CD4-positive, alpha-beta T cell treated with Interleukin-17A for 4 hours (primary cell): ENCODE measurements around the gene PLXNB2.
A peak's percentile ranks its signal among the peaks of the same experiment; 100 is the strongest.
"Not testable (repeated sequence)": the region's sequence is repeated elsewhere in the genome, so short reads cannot be mapped to it uniquely, and the experiment has no call there.

Experiments used
- DNase-seq: peaks from one replicate; pipeline ENCODE4 v3.0.0-alpha.2; 2020; ENCODE audit warnings: mixed read lengths

The PLXNB2 gene

DNA sequence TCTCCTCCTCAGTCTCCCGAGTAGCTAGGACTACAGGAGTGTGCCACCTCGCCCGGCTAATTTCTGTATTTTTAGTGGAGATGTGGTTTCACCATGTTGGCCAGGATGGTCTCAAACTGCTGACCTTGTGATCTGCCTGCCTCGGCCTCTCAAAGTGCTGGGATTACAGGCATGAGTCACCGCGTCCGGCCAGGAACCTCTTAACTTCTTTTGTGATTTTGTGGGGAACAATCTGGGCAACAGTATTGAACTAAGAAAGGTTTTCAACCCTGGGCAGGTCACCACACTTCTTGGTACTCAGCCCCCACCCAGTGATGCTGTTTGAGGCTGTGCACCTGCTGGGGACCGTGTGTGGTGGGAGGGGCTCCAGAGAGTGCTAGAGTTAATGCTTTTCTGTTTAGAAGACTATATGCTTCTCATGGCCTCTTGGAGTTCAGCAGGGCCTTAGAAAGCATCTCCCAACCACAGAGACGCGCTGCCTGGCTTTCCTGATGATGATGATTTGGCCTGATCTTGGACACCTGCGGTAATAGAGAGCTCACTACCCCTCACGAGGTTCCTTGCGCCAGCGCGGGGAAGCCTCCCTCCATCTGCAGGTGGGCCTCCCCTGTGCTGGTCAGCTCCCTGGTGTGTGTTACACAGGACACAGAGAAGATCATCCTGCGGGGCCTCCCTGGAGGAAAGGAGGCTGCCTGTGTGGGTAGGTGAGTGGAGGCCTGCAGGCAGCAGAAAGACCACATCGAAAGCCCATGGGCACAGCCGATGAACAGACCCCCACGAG, 18.2 kb upstream of the PLXNB2 start:
- DNase-seq: no peak

DNA sequence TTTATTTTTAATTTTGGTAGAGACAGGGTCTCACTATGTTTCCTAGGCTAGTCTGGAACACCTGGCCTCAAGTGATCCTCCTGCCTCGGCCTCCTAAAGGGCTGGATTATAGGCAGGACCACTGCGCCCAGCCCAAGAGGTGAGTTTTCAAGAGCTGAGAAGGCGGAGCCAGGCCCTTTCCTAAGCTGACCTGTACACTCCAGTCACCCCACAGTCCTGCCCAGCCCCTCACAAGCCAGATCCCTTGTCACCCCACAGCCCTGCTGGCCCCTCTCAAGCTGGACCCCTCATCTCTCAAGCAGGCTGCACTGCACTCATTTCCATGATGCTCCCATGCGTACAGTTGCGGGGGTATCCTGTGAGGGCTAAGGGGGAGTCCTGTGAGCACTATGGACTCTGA, 16.5 kb upstream of the PLXNB2 start:
- DNase-seq: no peak

DNA sequence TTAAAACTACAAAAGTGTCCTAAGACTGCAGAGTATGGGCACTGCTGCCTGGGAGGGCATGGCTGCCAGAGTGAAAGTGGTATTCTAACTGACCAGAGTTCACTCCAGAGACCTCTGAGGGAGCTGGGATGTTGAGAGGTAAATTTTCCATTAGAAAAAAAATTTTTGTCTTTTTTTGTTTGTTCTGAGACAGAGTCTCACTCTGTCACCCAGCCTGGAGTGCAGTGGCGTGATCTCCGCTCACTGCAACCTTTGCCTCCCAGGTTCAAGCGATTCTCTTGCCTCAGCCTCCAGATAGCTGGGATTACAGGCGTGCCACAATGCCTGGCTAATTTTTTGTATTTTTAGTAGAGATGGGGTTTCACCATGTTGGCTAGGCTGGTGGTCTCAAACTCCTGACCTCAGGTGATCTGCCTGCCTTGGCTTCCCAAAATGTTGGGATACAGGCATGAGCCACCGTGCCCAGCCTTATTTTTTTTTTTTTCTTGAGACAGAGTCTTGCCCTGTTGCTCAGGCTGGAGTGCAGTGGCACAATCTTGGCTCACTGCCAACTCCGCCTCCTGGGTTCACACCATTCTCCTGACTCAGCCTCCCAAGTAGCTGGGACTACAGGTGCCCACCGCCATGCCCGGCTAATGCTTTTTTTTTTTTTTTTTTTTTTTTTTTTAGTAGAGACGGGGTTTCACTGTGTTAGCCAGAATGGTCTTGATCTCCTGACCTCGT, 15.1 kb upstream of the PLXNB2 start:
- DNase-seq: not testable (repeated sequence)

DNA sequence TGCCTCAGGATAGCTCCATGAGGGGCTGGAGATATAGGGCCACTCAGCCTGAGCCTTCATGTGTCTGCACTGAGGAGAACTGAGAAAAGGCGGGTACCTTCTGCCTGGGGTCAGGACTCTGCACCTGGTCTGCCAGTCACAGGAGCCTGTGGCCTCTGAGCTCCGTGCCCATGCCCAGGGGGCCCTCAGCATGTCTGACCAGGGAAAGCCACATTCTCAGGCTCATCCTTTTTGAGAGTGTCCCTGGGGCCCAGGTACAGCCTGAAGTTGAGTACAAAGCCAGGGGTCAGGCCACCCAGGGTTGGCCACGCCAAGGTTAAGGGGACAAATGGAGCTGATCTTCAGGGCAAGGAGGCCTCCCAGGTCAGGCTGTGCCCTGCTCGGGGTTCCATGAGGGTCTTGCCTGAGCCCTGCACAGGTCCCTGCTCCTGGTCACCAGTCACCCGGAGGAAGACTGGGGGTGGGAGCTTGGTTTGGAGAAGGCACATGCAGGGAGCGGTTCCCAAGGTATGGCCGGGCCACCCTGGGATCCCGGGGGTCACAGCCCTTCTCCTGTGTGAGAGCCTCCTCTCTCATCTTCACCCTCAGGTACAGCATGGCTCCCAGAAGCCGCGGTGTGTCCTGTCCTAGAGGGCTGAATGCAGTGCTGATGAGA, 13.4 kb upstream of the PLXNB2 start:
- no peak for DNase-seq

DNA sequence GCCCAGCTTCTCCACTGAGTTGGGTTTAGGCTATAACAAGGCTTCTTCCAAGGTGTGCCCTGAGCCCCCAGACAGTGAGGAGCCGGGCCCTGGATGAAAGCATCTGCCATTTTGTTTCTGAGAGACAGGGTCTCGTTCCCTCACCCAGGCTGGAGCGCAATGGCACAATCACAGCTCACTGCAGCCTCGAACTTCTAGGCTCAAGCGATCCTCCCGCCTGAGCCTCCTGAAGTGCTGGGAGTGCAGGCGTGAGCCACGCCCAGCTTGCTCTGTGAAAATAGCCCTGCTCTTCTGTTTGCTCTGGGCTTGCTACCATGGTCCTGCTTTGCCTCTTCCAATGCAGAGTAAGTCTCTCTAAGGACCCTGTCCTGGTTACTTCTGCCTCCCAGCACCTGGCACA, 12.7 kb upstream of the PLXNB2 start:
- DNase-seq: no peak

DNA sequence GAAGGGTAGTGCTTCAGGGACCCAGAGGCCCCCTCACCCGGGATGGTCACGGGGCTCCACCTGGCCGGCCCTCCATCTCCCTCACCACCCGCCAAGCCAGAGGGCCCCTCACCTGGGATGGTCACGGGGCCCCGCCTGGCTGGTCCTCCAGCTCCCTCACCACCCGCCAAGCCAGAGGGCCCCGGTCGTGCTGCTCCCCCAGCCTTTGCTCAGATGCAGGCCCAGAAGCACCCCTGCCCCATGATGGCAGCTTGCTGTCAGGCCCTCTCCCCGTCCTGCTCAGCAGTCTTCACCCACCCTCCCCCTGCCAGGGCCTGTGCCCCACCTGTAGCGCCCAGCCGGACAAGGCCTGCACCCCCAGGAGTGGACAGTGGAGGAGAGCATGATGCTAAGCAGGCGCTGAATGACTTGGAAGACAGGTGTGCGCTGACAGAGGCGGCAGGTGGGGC, 12.1 kb upstream of the PLXNB2 start:
- DNase-seq: no peak

DNA sequence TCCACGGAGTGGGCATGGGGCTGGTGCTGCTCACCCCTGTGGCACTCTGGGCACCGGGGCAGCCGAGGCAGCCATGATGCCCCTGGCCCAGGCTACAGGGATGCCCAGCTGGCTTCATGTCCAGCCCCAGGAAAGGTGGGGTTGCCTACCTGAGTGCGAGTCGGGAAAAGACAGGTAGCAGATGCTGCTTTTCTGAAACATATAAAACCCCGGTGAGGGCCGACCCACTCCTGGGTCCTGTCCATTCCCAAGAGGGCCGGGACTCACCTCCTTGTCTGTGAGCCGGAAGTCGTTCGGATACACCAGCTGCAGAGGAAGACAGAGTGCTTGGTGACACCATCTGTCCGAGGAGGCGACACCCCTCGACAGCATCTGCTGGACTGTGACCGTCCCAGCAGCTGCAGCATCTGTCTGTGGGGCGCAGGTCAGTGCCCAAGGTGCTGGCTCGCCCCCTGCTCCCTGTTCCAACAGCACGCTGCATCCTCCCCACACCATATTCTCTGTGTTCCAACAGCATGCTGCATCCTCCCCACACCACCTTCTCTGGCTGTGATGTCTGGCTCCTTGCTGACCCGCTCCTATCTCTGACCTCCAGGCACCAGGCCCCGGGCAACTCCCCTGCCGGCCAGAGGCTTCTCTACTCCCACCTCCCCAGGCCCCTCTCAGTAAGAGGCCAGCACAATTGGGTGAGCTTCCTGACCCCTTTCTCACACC, 11.4 kb upstream of the PLXNB2 start:
- DNase-seq: no peak

DNA sequence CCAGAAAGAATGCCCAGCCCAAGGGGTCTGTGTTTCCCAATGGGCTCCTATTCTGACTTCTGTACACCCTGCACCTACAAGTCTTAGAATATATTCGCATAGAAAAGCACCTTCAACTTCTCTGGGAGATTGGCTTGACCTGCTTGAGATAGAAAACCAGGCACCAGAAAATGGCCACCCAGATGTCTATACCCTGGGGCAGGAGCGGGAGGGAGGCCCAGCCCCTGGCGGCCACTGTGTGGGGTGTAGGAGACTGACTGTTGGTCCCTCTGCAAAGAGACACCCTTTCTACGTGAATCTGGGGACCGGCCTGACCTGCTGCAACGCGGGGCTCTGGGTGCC, 10.9 kb upstream of the PLXNB2 start:
- DNase-seq: no peak

DNA sequence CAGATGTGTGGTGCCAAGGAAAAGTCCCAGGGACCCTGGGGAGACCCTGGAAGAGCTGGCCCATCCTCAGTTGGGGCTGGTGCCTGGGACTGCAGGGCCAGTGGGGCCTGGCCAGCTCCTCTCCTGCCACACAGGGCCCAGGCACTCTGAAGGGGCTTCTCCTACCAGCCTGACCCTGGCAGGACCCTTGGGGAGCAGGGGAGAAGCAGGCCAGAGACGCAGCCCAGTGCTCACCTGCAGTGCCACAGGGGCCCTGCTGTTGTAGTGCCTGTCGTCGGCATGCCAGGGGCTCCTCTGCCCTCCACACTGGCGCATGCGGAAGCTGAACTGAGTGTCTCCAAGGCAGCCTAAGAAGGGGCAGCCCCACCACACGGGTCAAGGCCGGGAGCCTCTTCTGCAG, 10.2 kb upstream of the PLXNB2 start:
- no peak for DNase-seq

DNA sequence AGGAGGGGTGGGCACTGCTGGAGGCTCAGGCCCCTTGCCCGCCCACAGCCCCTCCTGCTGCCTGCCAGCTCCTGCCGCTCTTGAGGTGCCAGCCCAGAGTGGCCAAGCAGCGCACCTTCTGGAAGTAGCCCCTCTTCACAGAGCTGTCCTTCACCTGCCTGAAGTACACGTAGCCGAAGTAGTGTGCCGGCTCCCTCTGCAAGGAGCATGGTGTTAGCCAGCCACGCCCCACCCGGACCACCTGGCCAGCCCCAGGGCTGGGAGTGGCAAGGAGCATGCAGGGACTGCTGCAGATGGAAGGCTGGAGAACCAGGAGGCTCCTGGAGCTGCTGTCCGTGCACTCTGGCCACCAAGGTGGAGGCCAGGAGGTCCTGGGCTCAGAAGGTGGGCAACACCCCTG, 9.7 kb upstream of the PLXNB2 start:
- DNase-seq: no peak

DNA sequence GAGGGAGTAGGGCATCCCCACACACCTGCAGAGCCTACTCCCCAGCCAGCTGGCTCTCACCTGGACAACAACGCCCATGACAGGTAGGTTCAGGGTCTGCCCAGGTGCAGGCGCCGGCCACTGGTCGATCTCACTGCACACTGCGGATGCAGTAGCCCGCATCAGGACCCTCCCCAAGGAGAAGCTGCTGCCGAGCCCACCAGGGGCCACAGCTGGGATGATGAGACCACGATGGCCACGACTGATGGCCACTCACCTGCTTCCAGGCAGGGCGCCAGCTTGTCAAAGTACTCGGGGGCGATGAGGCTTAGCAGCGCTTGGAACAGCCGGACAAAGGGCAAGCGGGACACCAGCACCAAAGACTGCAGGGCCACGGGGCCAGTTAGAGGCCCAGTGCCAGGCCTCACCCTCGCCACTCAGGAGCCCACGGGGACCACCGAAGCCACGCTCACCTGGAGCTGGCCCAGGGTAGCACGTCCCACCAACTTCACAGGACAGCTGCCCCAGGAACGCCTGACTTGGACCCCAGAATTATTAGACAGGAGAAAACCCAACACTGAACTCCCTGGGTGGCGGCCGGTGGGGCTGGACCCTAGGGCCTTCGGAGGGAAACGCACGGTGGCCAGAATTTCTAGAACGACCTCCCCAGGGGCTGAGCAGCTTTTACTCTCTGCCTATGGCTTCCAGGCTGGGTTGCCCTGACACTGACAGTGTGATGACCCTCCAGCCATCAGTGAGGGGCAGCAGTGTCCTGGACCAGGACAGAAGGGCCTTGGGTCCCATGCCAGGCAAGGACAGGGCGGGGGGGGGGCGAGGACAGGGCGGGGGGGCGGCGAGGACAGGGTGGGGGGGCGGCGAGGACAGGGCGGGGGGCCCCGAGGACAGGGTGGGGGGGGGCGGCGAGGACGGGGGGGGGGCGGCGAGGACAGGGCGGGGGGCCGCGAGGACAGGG, 8.9 kb upstream of the PLXNB2 start:
- DNase-seq: no peak

DNA sequence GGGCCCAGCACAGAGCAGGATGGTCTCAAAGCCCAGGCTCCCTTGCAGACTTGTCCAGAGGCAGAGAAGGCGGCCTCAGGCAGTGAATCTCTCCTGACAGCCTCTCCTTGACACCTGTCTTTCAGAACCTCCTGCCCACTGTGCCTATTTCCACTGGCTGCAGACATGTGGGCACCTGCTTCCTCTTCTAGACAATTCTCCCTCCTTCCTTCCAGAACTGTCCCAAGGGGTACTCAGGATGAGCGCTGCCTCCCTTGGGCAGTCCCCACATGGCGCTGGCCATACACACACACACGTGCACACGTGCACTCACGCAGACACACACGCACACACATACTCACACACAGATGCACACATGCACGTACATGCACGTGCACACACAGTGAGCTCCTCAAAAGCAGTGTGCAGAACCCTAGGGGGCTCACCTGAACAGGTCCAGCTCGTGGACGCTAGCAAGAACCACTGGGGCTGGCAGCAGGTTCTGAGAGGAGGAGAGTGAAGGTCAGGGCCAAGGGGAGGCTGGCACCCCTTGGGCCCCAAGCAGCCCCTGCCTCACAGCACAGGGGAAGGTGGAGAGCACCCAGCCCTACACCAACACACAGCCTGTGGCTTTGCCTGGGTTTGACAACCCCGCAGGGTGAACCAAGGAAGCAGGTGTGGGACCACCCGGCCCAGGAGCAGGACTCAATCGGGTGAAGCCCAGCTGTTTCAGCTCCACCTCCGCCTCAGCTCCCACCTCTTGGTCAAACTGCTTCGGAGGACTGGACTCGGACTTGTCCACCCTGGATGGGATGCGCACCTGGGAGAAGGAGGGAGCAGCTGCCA, 8.1 kb upstream of the PLXNB2 start:
- no peak for DNase-seq

DNA sequence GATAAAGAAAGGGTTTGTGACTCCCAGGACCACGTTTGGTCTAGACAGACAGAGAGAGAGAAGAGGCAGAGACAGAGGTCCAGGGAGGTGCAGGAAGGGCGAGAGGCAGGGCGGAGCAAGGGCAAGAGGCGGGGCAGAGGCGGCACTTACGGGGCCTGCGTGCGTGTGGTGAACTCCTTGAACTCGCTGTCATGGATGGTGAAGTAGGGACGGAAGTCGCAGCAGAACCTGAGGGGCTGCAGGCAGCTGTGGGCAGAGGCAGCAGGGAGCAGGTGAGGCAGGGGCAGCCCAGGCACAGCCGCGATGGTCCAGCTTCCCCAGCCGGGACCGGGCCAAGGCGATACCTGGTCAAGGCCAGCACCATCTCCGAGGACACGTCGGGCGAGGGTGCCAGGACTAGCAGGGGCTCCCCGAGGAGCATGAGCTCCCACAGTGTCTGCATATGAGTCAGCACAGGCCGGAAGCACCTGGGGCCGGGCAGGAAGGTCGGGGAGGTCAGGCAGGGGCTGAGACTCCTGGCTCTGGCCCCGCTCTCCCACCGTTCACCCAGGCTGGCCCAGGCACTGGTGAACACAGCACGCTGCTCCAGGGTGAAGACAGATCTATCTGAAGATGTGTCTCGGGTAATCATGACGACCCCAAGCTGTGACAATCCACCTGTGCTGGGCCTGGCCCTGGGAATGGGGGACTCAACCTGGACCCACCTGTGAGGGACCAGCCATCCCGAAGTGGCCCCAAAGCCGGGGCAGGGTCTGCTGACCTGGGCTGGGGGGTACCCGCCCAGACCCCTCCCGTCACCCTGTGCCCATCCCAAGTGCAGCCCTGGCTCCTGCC, 7.2 kb upstream of the PLXNB2 start:
- DNase-seq: peak; percentile 86

DNA sequence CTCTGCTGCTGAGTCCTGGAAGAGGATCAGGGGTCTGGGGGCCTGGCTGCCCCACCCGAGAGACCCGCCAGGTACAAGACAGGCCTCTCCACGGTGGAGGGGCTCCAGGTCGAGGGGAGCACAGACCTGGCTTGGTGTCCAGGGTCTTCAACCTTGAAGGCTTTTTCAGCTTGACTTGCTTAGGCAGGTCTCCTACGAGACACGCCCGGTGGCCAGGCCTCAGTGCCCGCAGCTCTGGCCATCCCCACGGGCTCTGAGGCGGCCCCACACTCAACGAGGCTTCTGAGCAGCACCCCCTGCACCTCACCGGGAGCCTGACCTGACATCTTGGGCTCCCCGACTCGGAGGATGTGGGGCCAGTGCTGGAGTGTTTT, 6.6 kb upstream of the PLXNB2 start:
- DNase-seq: no peak

DNA sequence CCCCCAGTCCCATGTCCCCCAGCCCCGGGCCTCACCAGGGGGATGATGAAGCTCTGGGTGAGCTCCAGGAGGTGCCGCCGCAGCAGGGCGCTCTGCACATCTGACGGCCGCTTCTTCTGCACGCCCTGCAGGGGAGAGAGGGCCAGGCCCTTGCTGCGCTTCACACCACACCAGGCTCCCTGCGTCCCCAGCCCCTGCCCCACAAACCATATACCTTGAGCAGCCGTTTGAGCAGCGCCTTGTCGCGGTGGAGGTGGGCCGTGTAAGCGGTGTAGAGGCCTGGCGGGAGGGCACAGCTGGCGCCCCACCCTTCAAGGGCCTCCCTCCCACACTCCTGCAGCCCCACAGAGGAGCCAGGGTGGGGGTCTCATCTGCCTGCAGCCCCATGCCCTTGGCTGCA, 6.2 kb upstream of the PLXNB2 start:
- no peak for DNase-seq

DNA sequence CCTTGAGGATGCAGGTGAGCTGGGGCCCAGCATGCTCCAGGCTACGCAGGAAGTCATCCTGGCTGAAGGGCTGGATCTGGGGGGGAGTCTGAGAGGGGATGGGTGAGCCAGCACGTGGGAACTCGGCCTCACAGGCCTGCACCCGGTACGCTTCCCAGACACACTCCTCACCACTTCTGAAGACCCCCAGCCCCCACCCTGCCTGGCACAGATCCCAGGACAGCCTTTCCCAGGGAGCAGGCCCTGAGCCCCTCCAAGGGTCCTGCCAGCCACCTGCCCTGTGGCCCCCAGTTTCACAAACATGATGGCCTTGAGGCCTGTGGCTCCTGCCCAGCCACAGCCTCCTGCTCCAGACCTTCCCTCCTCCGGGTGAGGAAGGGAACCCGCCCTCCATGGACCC, 5.6 kb upstream of the PLXNB2 start:
- no peak for DNase-seq

DNA sequence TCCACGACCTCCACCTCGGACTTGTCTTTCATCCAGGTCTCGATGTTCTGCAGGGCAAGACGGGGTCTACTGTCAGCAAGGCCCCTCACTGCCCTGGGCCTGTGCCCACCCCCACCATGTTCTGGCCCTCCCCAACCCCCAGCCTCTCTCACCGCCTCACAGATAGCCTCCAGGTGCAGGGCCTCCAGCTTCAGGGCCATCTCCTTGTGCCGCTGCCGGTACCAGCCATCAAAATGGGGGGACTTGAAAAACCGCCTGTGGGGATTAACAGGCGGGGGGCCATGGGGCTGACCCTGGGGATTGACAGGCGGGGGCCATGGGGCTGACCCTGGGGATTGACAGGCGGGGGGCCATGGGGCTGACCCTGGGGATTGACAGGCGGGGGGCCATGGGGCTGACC, 4.9 kb upstream of the PLXNB2 start:
- DNase-seq: no peak

DNA sequence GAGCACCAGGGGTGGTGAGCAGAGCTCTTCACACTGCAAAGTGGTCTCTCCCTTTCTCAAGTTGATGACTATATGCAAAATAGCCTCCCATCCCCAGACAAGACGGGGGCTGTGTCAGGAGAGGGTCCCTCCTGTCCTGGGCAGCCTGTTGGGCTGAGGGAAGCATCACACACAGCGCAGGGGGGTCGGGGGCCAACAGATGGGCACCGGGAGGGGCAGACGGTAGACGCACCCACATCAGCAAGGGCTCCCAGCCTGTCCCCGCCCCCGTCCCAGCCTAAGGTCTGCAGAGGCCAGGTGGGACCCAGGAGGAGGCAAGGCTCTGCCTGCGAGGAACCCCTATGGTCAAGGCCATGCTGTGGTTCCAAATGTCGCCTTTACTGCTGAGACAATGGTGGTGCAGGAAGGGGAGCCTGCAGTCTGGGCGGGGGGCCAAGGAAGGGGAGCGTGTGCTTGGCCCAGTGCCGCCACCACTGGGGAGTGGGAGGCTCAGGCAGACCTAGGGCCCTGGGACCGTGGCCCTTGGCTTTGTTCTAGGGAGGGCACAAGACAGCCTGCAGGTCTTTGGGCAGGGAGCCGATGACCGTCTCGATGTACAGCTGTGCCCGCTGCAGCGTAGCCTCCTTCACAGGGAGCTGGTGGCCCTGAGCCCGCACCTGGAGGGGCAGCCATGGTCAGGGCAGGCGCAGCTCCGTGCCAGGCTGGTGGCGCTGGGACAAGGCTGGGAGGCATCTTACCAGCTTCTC, 4.3 kb upstream of the PLXNB2 start:
- no peak for DNase-seq

DNA sequence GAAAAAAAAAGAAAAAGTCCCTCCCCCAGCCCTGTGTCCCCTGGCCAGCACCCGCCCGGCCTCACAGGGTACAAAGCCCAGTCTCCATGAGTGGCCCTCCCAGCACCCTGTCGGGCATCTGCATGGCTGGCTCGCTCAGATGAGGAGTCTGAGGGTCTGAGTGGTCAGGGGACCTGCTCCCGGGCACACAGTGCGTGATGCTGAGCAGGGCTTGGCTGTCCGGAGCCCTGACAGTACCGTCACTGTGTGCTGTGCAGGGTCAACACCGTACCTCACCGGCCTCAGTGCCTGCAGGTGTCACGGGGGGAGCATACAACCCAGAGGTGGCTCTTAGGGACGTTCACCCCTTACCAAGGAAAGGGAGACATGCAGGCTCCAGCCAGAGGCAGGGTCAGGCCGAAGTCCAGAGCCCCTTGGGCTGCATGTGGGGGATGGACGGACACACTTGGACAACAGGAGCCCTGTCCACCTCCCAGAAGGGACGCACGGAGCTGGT, 3.6 kb upstream of the PLXNB2 start:
- no peak for DNase-seq
